Heart right ventricle (tissue), 16 donors: ENCODE measurements around the gene TNFRSF8. TPM values are rescaled to one million over a fixed set of nuclear protein-coding genes. Genes with fewer than 3 reads are reported as not detected.

Experiments
- ATAC-seq, 8 donors: fragments of 200-7000 bp; cut with Tn5 transposase; one replicate each; pipeline ENCODE4 v1.9.1; 2020; ENCODE audit warnings: mild to moderate bottlenecking in 8 of 8, moderate library complexity in 8 of 8, moderate number of reproducible peaks in 1 of 8
- DNase-seq, 2 donors: peaks; one replicate each; pipeline ENCODE4 v3.0.0-alpha.2; 2020
- H3K27ac ChIP-seq, 10 donors: fragments of 200-600 bp; sonication (generic) in 2 of 10; one replicate each; pipeline versions ENCODE4 v1.5.0 to v1.8.0; 2020 to 2022; ENCODE audit warnings: mild to moderate bottlenecking in 3 of 10
- H3K27me3 ChIP-seq, 7 donors: fragments of 200-600 bp; one replicate each; pipeline ENCODE4 v1.8.0; 2021 to 2022; ENCODE audit warnings: mild to moderate bottlenecking in 2 of 7
- H3K36me3 ChIP-seq, 9 donors: fragments of 200-600 bp; sonication (generic) in 1 of 9; one replicate each; pipeline versions ENCODE4 v1.5.0 to v1.8.0; 2020 to 2022; ENCODE audit warnings: mild to moderate bottlenecking in 2 of 9
- H3K4me1 ChIP-seq, 9 donors: fragments of 200-600 bp; sonication (generic) in 1 of 9; one replicate each; pipeline versions ENCODE4 v1.5.0 to v1.8.0; 2020 to 2022; ENCODE audit warnings: mild to moderate bottlenecking in 4 of 9
- H3K4me3 ChIP-seq, 10 donors: fragments of 200-600 bp; sonication (generic) in 2 of 10; one replicate each; pipeline versions ENCODE4 v1.5.0 to v1.8.0; 2020 to 2022; ENCODE audit warnings: mild to moderate bottlenecking in 7 of 10, moderate library complexity in 2 of 10
- H3K9me3 ChIP-seq, 11 donors: fragments of 200-600 bp in 10 of 11; sonication (generic) in 2 of 11; one replicate each; pipeline versions ENCODE4 v1.5.0 to v1.8.0; 2013 to 2022; ENCODE audit warnings: mild to moderate bottlenecking in 2 of 11, control low read depth in 1 of 11, moderate library complexity in 1 of 11
- CTCF ChIP-seq, 9 donors: fragments of 200-600 bp; sonication (generic) in 2 of 9; IDR thresholded peaks; one replicate each; pipeline versions ENCODE4 v1.5.0 to v1.8.0; 2021 to 2022; ENCODE audit warnings: antibody characterized with exemption in 9 of 9, mild to moderate bottlenecking in 5 of 9, moderate library complexity in 1 of 9
- WGBS, 2 donors: extraction: QIAGEN DNeasy Blood & Tissue Kit; methylation state at CpG; one replicate each; pipeline ENCODE4 v1.1.7; 2013; ENCODE audit warnings: inconsistent platforms in 1 of 2; 5-methylcytosine and 5-hydroxymethylcytosine counted together
- intact Hi-C, 10 donors: fragments of 100-400 bp; cut with DNase I; formaldehyde crosslinking; loops; one replicate each; pipeline versions ENCODE4 v1.11.1 to v1.14.2; 2022
- polyA plus RNA-seq, 2 donors: library from polyadenylated mRNA; stranded (reverse); fragments of 200-250 nt; gene quantifications; one replicate each; pipeline ENCODE4 v1.2.3, GENCODE V29; 2013
- total RNA-seq, 10 donors: library from RNA; stranded (reverse); fragmentation: NEBNext Ultra II Directional in 3 of 10; extraction: Animal tissue kit (Norgen Biotek cat#: 25700) in 3 of 10; gene quantifications; one replicate each; pipeline versions ENCODE4 v1.2.1 to v1.2.4, GENCODE V29; 2021 to 2023
- donor health status: Arrhythmogenic right ventricular cardiomyopathy.
- donor health status: ischemic (EF 13 %, LVEDD 7.1; RV severe dilation, severe dysfunction).
- donor health status: healthy with polysubstance abuse.
- donor health status: DM: no; HTN: yes; CAD: no.
- donor health status: DM: no; HTN: no; CAD: no.
- donor health status: ischemic (EF 25% LVEDD 6.9; RV normal size, moderate dysfunction).
- donor health status: ischemic (EF 25% LVEDD 5.7; RV mildly dilated, moderate dysfunction).
- donor health status: healthy.
- donor health status: DM: yes; HTN: yes; CAD: no.
- donor health status: Ischemic cardiomyopathy.
- donor health status: ischemic (EF 35%, LVEDD 5.7; RV mildly dilated, moderate dysfunction).
- donor health status: nonischemic (EF 11% LVEDD 7.7; RV severe dilation, severe dysfunction).
- donor health status: DM: yes; HTN: yes; CAD: no.
- donor health status: PGD.
- donor health status: ischemic (EF 29% LVEDD 5.4; RV normal size, mild dysfunction).
- donor health status: nonischemic (EF 23%, LVEDD 6.1; RV moderate dilation, normal function).

The TNFRSF8 gene
- total and polyA plus RNA-seq, 12 donors: 0.21 to 2.4 (median 1.0) TPM

GRCh38 chr1:12087797-12088314 lies 24.8 kb downstream of the TNFRSF8 start:
- H3K27me3 ChIP-seq: no peaks in the 10 kb centered on the region
- intact Hi-C loops: no loop called here
- 63 to 66% methylated on average over 9 of the region's 9 CpGs for WGBS, 2 donors
- ATAC-seq (no peak), DNase-seq (no peak)
- peaks cover 0 to 15% (median 5%) of the 10 kb centered on the region in 11 donors for H3K9me3 ChIP-seq
- H3K4me1 ChIP-seq: peaks cover 0 to 16% (median 0%) of the 10 kb centered on the region in 9 donors
- H3K27ac ChIP-seq: peak overlapping the region in 1 of 10 donors; percentile 60
- TF ChIP-seq CTCF (IDR thresholded peaks at IDR 0.05): no peak
- H3K4me3 ChIP-seq: no peak overlapping the region
- H3K36me3 ChIP-seq: no peaks in the 10 kb centered on the region

GRCh38 chr1:12088607-12089006 lies 25.5 kb downstream of the TNFRSF8 start:
- intact Hi-C loops: no loop called here
- H3K9me3 ChIP-seq: peaks cover 0 to 7% (median 0%) of the 10 kb centered on the region in 11 donors
- no peaks in the 10 kb centered on the region for H3K36me3 ChIP-seq
- H3K4me1 ChIP-seq: peaks cover 0 to 16% (median 0%) of the 10 kb centered on the region in 9 donors
- TF ChIP-seq CTCF (IDR thresholded peaks at IDR 0.05): no peak
- H3K27ac ChIP-seq: peak overlapping the region in 1 of 10 donors; percentile 60
- no peaks in the 10 kb centered on the region for H3K27me3 ChIP-seq
- ATAC-seq (peak in 1 of 8 donors; percentile 52), DNase-seq (no peak)
- H3K4me3 ChIP-seq: no peak overlapping the region
- 60 to 70% methylated on average over 6 of the region's 6 CpGs for WGBS, 2 donors

GRCh38 chr1:12090326-12090725 lies 27.2 kb downstream of the TNFRSF8 start:
- DNase-seq: no peak
- ATAC-seq: no peak
- 87 to 94% methylated on average over 3 of the region's 3 CpGs for WGBS, 2 donors
- Histone ChIP-seq H3K36me3 (no peaks in the 10 kb centered on the region), H3K4me3 (no peak overlapping the region), H3K4me1 (peaks cover 0 to 16% (median 0%) of the 10 kb centered on the region in 9 donors), H3K9me3 (peaks cover 0 to 4% (median 0%) of the 10 kb centered on the region in 11 donors), H3K27ac (no peak overlapping the region), H3K27me3 (no peaks in the 10 kb centered on the region)
- intact Hi-C loops: no loop called here
- TF ChIP-seq CTCF (IDR thresholded peaks at IDR 0.05): no peak

- no peak for DNase-seq
- Histone ChIP-seq H3K9me3 (peaks cover 0 to 4% (median 0%) of the 10 kb centered on the region in 11 donors), H3K36me3 (no peaks in the 10 kb centered on the region), H3K27ac (no peak overlapping the region), H3K27me3 (no peaks in the 10 kb centered on the region), H3K4me1 (peaks cover 0 to 16% (median 0%) of the 10 kb centered on the region in 9 donors), H3K4me3 (no peak overlapping the region)
- intact Hi-C loops: no loop called here
- 77 to 82% methylated on average over 1 of the region's 1 CpG for WGBS, 2 donors
- no peak for ATAC-seq
- TF ChIP-seq CTCF (IDR thresholded peaks at IDR 0.05): no peak
Observed at GRCh38 chr1:12091191-12091590, 28.1 kb downstream of the TNFRSF8 start.
